Measurements from ENCODE around the gene CINP.
A peak's percentile ranks its signal among the peaks of the same experiment; 100 is the strongest.

The CINP gene

DNA sequence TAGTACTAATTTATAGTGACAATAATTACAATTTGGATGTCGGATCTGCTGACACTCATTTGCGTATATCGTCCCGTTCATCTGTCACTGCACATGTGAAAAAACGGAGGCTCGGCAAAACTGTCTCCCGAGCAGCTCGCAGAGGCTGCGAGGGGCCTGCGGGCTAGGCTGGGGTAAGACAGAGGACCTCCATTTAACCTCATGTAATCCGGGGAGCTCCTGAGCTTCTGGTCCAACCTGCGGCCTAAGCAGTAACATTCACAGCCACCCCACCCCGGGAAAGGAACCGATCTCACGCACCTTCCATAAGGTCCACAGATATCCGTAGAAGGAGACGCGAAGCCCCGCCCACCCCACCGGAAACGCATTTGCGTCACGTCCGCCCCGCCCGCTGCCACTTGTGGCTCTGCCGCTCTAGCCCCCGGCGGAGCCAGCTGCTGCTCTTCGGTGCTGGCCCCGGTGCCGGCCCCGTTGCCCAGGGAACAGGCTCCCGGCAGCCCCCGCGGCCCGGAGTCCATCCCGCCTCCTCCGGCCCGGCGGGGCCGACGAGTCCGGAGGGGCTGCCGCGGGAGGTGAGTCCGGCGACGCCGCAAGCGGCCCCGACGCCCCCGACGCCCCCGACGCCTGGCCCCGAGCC lies at the start of gene CINP, which contains the start of gene TECPR2:
CINP (minus strand) TSS at position 346 of the 637 bp plus-strand sequence; CDS start at position 307, 39 bp downstream.
TECPR2 (plus strand) TSS at position 397 of the 637 bp plus-strand sequence. CDS start 13,781 bp downstream, outside the sequence.
- peak; percentile 98 for DNase-seq

- DNase-seq, result no peak
These were observed 46.0 kb upstream of the CINP start for GRCh38 chr14:102408724-102409123.

- DNase-seq, result no peak
These were observed 44.6 kb upstream of the CINP start for GRCh38 chr14:102407258-102407657.

GRCh38 chr14:102403028-102403427 lies 40.3 kb upstream of the CINP start:
- no peak for DNase-seq

DNA sequence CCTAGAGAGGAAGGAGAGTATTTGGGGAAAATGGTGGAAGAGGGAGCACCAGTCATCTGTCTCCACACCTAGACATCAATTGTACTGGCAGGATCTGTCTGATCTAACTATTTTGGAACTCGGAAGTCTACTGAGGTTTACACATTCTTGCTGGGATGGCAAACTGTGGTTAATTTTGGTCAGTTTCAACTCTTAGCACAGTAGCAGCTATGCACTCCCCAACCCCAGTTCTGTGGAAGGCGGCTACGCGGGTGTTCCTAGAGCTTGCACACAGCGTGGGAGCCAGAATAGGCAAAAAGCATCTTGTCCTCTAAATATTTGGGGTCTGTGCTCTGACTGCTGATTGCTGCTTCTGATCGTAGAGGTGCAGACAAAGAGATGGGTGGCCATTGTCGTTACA lies 33.8 kb upstream of the CINP start:
- DNase-seq, result no peak

GRCh38 chr14:102394717-102395375 lies 32.2 kb upstream of the CINP start:
- no peak for DNase-seq

DNA sequence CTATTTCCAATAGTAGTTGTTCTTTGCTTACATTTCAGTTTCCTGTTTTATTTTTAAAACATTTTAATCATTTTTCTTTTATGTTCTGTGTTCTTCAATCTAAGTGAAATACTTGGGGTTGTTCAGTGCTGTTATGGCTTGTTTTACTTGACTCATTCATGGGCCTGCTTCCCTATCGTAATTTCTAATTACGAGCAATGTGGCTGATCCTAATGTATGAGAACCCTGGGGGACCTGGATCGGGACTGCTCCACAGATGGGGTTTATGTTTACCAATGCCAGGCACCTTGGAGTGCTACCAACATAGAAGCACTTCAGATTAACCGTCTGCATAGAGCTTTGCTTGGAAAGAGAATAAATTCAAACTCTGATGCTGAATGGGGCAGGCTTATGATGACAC lies 29.8 kb upstream of the CINP start:
- no peak for DNase-seq

- no peak for DNase-seq
These were observed 27.6 kb upstream of the CINP start for GRCh38 chr14:102390064-102390855.

DNA sequence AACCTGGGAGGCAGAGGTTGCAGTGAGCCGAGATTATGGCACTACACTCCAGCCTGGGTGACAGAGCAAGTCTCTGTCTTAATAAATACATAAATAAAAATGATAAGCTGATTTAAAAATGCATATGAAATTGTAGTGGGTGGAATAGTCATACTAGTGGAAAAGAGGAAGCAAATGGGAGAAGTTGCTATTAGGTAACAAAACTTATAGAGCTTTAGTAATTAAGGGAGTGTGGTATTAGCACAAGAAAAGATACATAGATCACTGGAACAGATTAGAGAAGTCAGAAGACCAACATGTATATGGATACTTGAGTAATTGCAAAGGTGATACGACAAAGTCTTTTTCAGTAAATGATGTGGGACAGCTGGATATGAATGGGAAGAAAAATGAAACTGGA lies 26.6 kb upstream of the CINP start:
- DNase-seq, result no peak

DNA sequence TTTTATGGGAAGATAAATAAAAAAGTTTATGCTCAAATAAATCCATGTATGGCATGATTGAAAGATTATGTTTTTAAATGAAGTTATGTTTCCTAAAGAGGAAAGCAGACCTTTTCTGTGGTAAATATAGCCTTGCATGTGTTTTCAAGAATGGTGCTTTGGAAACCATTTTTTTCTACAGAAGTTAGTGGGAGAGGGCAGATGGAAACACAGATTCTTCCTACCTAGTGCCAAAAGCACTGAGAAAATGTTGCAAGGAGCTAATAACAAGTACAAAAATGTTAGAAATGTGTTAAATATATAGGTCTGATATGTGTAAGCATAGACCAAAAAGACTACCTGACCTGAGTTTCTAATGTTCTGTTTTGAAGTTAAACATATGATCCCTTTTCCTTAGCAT lies 24.4 kb upstream of the CINP start:
- DNase-seq, result no peak

DNA sequence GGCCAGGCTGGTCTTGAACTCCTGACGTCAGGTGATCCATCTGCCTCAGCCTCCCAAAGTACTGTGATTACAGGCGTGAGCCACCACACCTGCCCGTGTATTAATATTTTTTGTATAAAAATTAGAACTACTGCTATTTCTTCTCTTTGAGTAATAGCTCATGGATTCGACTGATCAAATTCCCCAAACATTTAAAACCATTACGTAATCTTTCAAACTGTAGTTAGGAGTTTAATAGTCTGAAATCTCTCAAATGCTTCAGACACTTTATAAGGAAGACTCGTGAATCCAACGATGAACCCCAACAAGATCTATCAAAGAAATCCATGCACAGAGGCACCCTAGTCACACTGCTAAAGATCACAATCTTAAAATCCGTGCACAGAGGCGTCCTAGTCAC lies 16.1 kb upstream of the CINP start:
- no peak for DNase-seq

- no peak for DNase-seq
These were observed 15.0 kb upstream of the CINP start for GRCh38 chr14:102377696-102378095.

GRCh38 chr14:102375119-102375518 lies 12.4 kb upstream of the CINP start:
- no peak for DNase-seq

DNA sequence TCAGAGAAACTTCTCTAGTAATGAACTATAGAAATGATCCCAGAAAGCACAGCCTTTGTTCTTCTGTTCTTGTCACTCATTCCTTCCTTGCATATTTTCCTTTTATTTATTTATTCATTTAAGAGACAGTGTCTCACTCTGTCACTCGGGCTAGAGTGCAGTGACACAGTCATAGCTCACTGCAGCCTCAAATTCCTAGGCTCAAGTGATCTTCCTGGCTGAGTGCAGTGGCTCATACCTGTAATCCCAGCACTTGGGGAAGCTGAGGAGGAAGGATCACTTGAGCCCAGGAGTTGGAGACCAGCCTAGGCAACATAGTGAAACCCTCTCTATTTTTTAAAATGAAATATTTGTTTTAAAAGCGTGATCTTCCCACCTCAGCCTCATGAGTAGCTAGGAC lies 11.6 kb upstream of the CINP start:
- no peak for DNase-seq

DNA sequence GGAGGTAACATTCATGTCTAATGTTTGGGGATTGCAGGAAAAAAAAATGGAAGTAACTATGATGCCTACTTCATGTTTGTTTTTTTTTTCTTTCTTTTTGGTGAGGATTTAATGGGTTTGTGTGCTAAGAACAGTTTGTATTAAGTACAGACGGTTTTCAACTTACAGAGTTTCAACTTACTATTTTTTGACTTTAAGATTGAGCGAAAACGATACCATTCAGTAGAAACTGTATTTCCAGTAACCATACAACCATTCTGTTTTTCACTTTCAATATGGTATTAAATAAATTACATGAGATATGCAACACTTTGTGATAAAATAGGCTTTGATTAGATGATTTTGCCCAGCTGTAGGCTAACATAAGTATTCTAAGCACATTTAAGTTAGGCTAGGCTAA lies 10.4 kb upstream of the CINP start:
- DNase-seq, result no peak

GRCh38 chr14:102371361-102371760 lies 8.7 kb upstream of the CINP start:
- DNase-seq, result no peak

- DNase-seq, result no peak
These were observed 7.7 kb upstream of the CINP start for GRCh38 chr14:102370305-102370809.

DNA sequence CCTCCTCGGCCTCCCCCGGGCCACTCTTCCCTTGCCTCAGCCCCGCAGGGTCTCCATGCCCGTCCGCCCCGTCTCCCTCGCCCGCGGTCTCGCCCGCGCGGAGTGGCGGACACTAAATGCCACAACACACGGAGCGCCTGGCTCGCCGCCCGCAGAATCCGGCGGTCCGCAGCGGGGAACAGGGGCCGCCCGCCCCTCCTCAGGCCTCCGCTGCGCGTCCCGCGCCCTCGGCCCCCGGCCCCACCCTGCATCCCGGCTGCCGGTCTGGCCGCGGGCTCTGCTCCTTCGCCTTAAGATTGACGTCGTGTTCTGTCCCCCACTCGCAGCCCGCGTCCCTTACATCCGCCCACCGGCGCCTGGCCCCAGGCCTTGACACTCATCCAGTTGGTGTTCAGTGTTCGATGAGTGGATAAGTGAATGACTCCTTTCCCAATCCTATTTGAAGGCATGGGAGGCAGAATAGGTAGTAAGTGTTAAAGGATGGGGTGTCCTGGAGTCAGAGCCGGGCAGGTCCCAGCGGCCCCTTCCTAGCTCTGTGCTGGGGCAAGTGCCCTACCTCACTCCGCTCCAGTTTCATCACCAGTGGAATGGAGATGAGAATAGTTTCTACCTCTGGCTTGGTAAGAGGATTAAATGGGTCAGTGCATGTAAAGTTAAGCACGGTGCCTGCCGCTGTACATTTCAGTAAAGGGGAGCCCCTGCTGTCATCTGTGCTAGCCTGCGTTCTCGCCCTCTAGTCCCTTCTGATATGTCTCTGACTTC lies 673 bp upstream of the CINP start:
- peak; percentile 18 for DNase-seq

- peak; percentile 29 for DNase-seq
These were observed 606 bp downstream of the CINP start for GRCh38 chr14:102362084-102362483.

- no peak for DNase-seq
These were observed 2.3 kb downstream of the CINP start for GRCh38 chr14:102360388-102360787.

DNA sequence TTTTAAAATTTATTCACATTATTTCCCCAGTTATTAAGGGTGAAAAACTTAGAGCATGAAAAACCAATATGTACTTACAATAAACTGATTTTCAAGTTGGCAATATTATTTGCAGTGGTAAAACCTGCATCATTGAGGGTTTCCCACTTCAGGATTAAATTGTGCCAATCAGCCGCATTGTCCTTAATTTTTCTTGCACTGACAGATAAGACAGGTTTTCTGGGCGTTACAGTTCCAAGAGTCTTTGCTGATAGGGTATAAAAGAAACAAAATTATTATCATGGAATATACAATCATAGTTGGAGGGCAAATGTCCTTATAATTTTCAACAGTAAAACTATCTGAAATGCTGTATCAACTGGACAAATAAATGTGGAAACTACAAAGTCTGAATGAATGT lies 3.3 kb downstream of the CINP start:
- DNase-seq, result no peak

GRCh38 chr14:102356280-102356679 lies 6.4 kb downstream of the CINP start:
- no peak for DNase-seq

DNA sequence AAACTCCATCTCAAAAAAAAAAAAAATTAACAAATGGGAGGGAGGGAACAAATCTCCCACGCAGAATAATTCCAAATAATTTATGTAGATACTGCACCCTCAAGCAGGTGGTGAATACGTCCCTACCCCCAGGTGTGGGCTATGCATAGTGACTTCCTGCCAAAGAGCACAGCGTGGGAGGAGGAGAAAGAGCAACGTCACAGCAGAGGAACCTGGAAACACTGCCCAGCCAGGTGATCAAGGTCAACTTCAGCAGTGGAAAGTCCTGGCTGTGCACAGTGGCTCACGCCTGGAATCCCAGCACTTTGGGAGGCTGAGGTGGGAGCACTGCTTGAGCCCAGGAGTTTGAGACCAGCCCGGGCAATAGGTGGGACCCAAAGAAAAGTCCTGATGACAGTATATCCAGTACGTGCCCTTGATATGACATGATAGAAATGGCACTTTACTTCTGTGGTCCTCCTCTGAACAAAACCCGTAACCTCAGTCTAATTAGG lies 9.5 kb downstream of the CINP start:
- DNase-seq, result no peak
